OCI-LY3 (cell line): ENCODE results near the gene TSPAN3.
A peak's percentile ranks its signal among the peaks of the same experiment; 100 is the strongest.

Experiments used
- H2AFZ ChIP-seq: fragments of 200-600, 300-600 bp; shearing (Covaris generic); 2 replicates; pipeline ENCODE4 v1.6.0; 2014; ENCODE audit warnings: antibody characterized with exemption, low read depth, low read length
- H3K27ac ChIP-seq: fragments of 200-600, 300-600 bp; sonication (generic); 2 replicates; pipeline ENCODE4 v1.5.1; 2014; ENCODE audit warnings: mild to moderate bottlenecking, low read length, moderate library complexity, mixed read lengths
- H3K27me3 ChIP-seq: fragments of 200-600, 300-600 bp; sonication (generic); 2 replicates; pipeline ENCODE4 v1.6.1; 2014; ENCODE audit warnings: low read depth, low read length, mixed read lengths
- H3K36me3 ChIP-seq: fragments of 200-600, 300-600 bp; sonication (generic); replicated peaks from 2 replicates; pipeline ENCODE3; 2014; ENCODE audit warnings: low read depth, low read length, mixed read lengths
- H3K4me1 ChIP-seq: fragments of 300-600, 200-600 bp; sonication (generic); 2 replicates; pipeline ENCODE4 v1.6.1; 2014; ENCODE audit warnings: low read length, mixed read lengths
- H3K4me2 ChIP-seq: fragments of 200-600, 300-600 bp; sonication (generic); 2 replicates; pipeline ENCODE4 v1.6.1; 2014; ENCODE audit warnings: low read length, mixed read lengths
- H3K4me3 ChIP-seq: fragments of 300-600, 200-600 bp; sonication (generic); 2 replicates; pipeline ENCODE4 v1.5.1; 2014; ENCODE audit warnings: antibody characterized with exemption, mild to moderate bottlenecking, low read length, moderate library complexity
- H3K79me2 ChIP-seq: fragments of 300-600, 200-600 bp; shearing (Covaris generic); 2 replicates; pipeline ENCODE4 v1.6.1; 2014; ENCODE audit warnings: mild to moderate bottlenecking, low read length, mixed read lengths
- H3K9ac ChIP-seq: fragments of 300-600, 200-600 bp; shearing (Covaris generic); 2 replicates; pipeline ENCODE4 v1.6.0; 2014; ENCODE audit warnings: mild to moderate bottlenecking, low read length, moderate library complexity
- H3K9me3 ChIP-seq: fragments of 200-600, 300-600 bp; shearing (Covaris generic); 2 replicates; pipeline ENCODE4 v1.6.1; 2014; ENCODE audit warnings: low read length, mixed read lengths; ENCODE audit not compliant: insufficient read depth
- H4K20me1 ChIP-seq: fragments of 200-600, 300-600 bp; sonication (generic); 2 replicates; pipeline ENCODE4 v1.6.1; 2016; ENCODE audit warnings: low read length, mixed read lengths; ENCODE audit not compliant: insufficient read depth
- EZH2phosphoT487 ChIP-seq: fragments of 200-600 bp; shearing (Covaris generic); IDR thresholded peaks from 2 replicates; pipeline ENCODE4 v1.6.1; 2018; ENCODE audit warnings: antibody characterized with exemption, mixed run types, low read depth
- TF ChIP-seq, protein P1 (sequence below): fragments of 200-600, 300-600 bp; sonication (generic); IDR thresholded peaks from 2 replicates; pipeline ENCODE4 v1.5.1; 2014; ENCODE audit warnings: antibody characterized with exemption, low read length, low read depth

Gene TSPAN3

GRCh38 chr15:77107068-77107467, 36.2 kb upstream of the TSPAN3 start:
- H4K20me1 ChIP-seq = no peaks in the 10 kb centered on the region
- no peaks in the 10 kb centered on the region for H3K36me3 ChIP-seq
- TF ChIP-seq, protein P1, sequence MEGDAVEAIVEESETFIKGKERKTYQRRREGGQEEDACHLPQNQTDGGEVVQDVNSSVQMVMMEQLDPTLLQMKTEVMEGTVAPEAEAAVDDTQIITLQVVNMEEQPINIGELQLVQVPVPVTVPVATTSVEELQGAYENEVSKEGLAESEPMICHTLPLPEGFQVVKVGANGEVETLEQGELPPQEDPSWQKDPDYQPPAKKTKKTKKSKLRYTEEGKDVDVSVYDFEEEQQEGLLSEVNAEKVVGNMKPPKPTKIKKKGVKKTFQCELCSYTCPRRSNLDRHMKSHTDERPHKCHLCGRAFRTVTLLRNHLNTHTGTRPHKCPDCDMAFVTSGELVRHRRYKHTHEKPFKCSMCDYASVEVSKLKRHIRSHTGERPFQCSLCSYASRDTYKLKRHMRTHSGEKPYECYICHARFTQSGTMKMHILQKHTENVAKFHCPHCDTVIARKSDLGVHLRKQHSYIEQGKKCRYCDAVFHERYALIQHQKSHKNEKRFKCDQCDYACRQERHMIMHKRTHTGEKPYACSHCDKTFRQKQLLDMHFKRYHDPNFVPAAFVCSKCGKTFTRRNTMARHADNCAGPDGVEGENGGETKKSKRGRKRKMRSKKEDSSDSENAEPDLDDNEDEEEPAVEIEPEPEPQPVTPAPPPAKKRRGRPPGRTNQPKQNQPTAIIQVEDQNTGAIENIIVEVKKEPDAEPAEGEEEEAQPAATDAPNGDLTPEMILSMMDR = no peak
- TF ChIP-seq EZH2phosphoT487 = no peak
- no peaks in the 10 kb centered on the region for H3K27me3 ChIP-seq
- no peak overlapping the region for H3K4me3 ChIP-seq
- H3K9me3 ChIP-seq = no peaks in the 10 kb centered on the region
- H3K79me2 ChIP-seq = no peaks in the 10 kb centered on the region
- H3K4me2 ChIP-seq = no peak overlapping the region
- H3K4me1 ChIP-seq = no peaks in the 10 kb centered on the region
- no peak overlapping the region for H3K9ac ChIP-seq
- H3K27ac ChIP-seq = no peak overlapping the region
- H2AFZ ChIP-seq = no peak overlapping the region

GRCh38 chr15:77104155-77104554, 33.2 kb upstream of the TSPAN3 start:
- Histone ChIP-seq H3K4me1 (peaks cover 22% of the 10 kb centered on the region), H3K4me2 (no peak overlapping the region), H3K9me3 (no peaks in the 10 kb centered on the region), H4K20me1 (no peaks in the 10 kb centered on the region), H3K27ac (no peak overlapping the region), H3K4me3 (no peak overlapping the region), H3K27me3 (no peaks in the 10 kb centered on the region), H3K79me2 (no peaks in the 10 kb centered on the region), H3K36me3 (no peaks in the 10 kb centered on the region), H3K9ac (no peak overlapping the region), H2AFZ (no peak overlapping the region)
- TF ChIP-seq, protein P1 = no peak
- TF ChIP-seq EZH2phosphoT487 = no peak

DNA sequence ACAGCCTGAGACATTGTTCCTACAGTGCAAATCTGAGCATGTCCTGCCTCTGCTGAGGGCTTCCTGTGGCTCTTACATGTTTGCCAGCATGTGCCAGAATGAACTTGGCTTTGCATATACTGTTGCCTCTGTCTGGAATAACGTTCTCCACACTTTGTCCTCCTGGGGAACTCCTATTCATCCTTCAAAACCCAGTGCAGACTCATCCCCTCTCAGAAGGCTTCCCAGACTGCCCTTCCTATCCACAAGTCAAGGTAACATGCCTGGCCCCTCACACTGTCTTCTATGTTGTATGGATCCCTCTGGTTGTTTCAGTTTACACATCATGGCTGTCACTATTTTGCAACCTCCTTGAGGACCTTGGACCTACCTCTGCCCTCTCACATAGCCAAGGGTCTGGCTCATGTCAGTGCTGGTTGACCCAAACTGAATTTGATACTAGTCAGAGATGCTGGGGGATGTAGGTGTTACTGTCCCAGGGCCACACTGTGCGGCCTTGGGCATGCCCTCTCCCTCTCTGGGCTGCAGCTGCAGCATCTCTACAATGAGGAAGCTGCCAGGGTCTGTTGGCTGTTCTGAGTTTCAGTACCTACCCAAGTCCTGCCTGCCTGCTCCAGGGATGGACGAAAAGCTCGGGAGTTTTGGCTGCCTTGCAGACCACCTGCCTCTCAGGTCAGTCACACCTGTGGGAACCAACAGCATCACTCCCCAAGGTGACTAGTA, 29.0 kb upstream of the TSPAN3 start:
- no peak overlapping the region for H3K9ac ChIP-seq
- peaks cover 22% of the 10 kb centered on the region for H3K4me1 ChIP-seq
- TF ChIP-seq, protein P1 = no peak
- no peak for TF ChIP-seq EZH2phosphoT487
- H4K20me1 ChIP-seq = no peaks in the 10 kb centered on the region
- no peaks in the 10 kb centered on the region for H3K36me3 ChIP-seq
- H2AFZ ChIP-seq = no peak overlapping the region
- H3K79me2 ChIP-seq = no peaks in the 10 kb centered on the region
- no peaks in the 10 kb centered on the region for H3K9me3 ChIP-seq
- no peak overlapping the region for H3K4me3 ChIP-seq
- H3K27me3 ChIP-seq = no peaks in the 10 kb centered on the region
- H3K27ac ChIP-seq = no peak overlapping the region
- H3K4me2 ChIP-seq = peak overlapping the region; percentile 21; the same call in 1 of the 2 replicates

DNA sequence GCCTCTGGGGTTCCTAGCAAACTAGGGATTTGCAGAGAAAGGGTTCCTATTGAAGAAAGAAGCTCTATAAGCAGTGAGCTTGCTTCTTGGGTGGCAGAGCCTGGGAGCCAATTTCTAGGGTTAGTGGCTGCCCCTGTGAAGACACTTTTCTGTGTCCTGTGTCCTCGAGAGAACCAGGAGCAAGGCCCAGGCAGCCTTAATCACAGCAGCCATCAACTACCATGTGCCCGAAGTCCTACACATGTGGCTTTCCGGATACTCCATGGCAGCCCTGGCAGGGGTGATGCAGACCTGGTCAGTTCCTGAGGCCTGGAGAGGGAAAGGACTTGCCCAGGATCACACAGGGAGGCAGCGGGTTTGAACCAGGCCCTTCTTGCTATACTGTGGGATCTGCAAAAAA, 27.7 kb upstream of the TSPAN3 start:
- no peak overlapping the region for H3K9ac ChIP-seq
- H2AFZ ChIP-seq = no peak overlapping the region
- H3K9me3 ChIP-seq = no peaks in the 10 kb centered on the region
- peaks cover 22% of the 10 kb centered on the region for H3K4me1 ChIP-seq
- H3K79me2 ChIP-seq = no peaks in the 10 kb centered on the region
- no peaks in the 10 kb centered on the region for H3K27me3 ChIP-seq
- H3K36me3 ChIP-seq = no peaks in the 10 kb centered on the region
- no peak overlapping the region for H3K4me3 ChIP-seq
- TF ChIP-seq, protein P1 = no peak
- no peak for TF ChIP-seq EZH2phosphoT487
- no peak overlapping the region for H3K27ac ChIP-seq
- H4K20me1 ChIP-seq = no peaks in the 10 kb centered on the region
- H3K4me2 ChIP-seq = no peak overlapping the region
